Measurements from ENCODE around the gene AATK.
A peak's percentile ranks its signal among the peaks of the same experiment; 100 is the strongest.
"Not testable (repeated sequence)": the region's sequence is repeated elsewhere in the genome, so short reads cannot be mapped to it uniquely, and the experiment has no call there.

The AATK gene

GRCh38 chr17:81092518-81093095 lies 73.4 kb downstream of the AATK start:
- DNase-seq (ENCODE audit: low read depth in 2 of 2): no peak

GRCh38 chr17:81091774-81092517 lies 74.1 kb downstream of the AATK start:
- no peak for DNase-seq (ENCODE audit: low read depth in 2 of 2)

GRCh38 chr17:81091154-81091553 lies 74.9 kb downstream of the AATK start:
- no peak for DNase-seq (ENCODE audit: low read depth in 2 of 2)

- peak in 1 of 2 experiments; percentile 12 for DNase-seq (ENCODE audit: low read depth in 2 of 2)
Observed at GRCh38 chr17:81090361-81091136, 75.5 kb downstream of the AATK start.

GRCh38 chr17:81086789-81087551 lies 79.1 kb downstream of the AATK start:
- DNase-seq (ENCODE audit: low read depth in 2 of 2): no peak

GRCh38 chr17:81085420-81085911 lies 80.6 kb downstream of the AATK start:
- DNase-seq (ENCODE audit: low read depth in 2 of 2): no peak

GRCh38 chr17:81084680-81085419 lies 81.2 kb downstream of the AATK start:
- no peak for DNase-seq (ENCODE audit: low read depth in 2 of 2)

- DNase-seq (ENCODE audit: low read depth in 2 of 2): no peak
Observed at GRCh38 chr17:81083125-81083765, 82.8 kb downstream of the AATK start.

- no peak for DNase-seq (ENCODE audit: low read depth in 2 of 2)
Observed at GRCh38 chr17:81082177-81083073, 83.6 kb downstream of the AATK start.

GRCh38 chr17:81081222-81082176 lies 84.5 kb downstream of the AATK start:
- DNase-seq (ENCODE audit: low read depth in 2 of 2): no peak

- no peak for DNase-seq (ENCODE audit: low read depth in 2 of 2)
Observed at GRCh38 chr17:81080019-81080418, 86.0 kb downstream of the AATK start.

- not testable (repeated sequence) for DNase-seq (ENCODE audit: low read depth in 2 of 2)
Observed at GRCh38 chr17:81078026-81078913, 87.8 kb downstream of the AATK start.

- DNase-seq (ENCODE audit: low read depth in 2 of 2): no peak
Observed at GRCh38 chr17:81076141-81076679, 89.8 kb downstream of the AATK start.

GRCh38 chr17:81075307-81075706 lies 90.7 kb downstream of the AATK start:
- DNase-seq (ENCODE audit: low read depth in 2 of 2): no peak

- DNase-seq (ENCODE audit: low read depth in 2 of 2): no peak
Observed at GRCh38 chr17:81074875-81075274, 91.1 kb downstream of the AATK start.

GRCh38 chr17:81073967-81074839 lies 91.8 kb downstream of the AATK start:
- no peak for DNase-seq (ENCODE audit: low read depth in 2 of 2)
